HG03060 (cell line): Measurements from ENCODE around the gene ATG3.
"Not testable (repeated sequence)": the region's sequence is repeated elsewhere in the genome, so short reads cannot be mapped to it uniquely, and the experiment has no call there.

Experiments used
- ATAC-seq: cut with Tn5 transposase; IDR thresholded peaks from one replicate; pipeline ENCODE4 v1.9.1; 2021; ENCODE audit warnings: low read depth, moderate number of reproducible peaks; ENCODE audit not compliant: unreplicated experiment

Gene ATG3

DNA sequence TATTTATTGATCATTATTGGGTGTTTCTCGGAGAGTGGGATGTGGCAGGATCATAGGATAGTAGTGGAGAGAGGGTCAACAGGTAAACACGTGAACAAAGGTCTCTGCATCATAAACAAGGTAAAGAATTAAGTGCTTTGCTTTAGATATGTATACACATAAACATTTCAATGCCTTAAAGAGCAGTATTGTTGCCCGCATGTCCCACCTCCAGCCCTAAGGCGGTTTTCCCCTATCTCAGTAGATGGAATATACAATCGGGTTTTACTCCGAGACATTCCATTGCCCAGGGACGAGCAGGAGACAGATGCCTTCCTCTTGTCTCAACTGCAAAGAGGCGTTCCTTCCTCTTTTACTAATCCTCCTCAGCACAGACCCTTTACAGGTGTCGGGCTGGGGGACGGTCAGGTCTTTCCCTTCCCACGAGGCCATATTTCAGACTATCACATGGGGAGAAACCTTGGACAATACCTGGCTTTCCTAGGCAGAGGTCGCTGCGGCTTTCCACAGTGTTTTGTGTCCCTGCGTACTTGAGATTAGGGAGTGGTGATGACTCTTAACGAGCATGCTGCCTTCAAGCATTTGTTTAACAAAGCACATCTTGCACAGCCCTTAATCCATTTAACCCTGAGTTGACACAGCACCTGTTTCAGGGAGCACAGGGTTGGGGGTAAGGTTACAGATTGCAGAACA, 2.6 kb upstream of the ATG3 start:
- not testable (repeated sequence) for ATAC-seq

DNA sequence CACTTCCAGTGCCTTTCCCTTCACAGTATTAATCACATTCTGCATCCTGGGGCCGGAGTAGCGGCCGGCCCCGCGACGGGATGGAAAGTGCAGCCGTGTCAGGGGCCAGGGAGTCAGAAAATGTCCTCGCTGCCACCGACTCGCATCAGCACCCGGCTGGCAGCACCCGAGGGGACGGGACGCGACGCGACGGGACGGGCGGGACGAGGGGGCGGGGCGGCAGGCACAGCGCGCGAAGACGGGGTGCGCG, 353 bp downstream of the ATG3 start:
- ATAC-seq: peak; percentile 19

DNA sequence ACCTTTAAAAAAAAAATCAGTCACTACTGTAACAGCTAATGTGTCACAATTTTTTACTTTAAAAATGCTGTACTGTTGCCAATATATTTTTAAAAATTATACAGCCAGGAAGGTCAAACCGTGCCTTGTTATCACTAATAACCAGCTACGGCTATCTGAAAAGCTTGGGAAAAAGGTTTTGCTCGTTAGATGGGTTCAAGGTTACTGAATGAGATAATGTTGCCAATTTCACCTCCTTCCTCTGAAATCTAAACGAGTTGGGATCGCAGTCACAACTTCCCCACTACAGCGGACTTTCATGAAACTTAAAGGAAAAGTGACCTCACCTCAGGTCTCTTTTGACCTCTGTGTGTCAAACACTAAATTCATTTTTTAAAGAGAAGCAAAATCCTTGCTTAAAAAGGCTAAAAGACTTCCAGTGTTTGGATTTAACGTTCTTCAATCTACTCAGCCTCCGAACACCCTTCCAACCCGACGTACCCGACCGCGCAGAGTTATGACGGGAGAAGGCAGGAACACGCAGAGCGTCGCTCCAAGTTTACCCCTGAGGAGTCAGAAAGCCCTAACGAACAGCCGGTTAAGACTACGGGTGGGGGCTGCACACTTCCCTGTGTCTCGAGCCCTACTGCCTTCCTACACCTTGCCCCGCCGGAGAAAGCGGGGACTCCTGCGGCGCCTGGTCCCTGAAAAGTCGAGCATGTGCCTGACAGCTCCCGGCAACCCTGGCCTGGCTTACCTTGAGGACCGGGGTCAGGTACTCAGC, 860 bp downstream of the ATG3 start:
- ATAC-seq: no peak

DNA sequence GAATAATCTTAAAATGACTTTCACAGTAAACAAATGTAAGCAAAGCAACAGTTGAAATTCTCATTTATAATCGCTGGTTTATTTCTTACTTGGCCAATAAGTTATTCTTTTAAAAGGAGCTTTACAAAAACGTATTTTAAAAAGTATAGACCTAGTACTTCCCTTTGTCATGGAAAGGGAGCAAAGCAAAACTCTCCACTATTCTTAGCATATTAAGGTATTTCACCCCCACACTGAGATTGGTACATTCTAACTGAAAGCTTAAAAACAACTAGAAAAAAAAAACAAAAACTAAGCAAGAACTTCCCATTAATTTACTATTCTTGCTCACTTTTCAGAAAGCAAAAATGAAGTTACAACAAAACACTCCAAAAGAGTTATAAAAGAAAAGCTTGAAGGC, 1.5 kb downstream of the ATG3 start:
- no peak for ATAC-seq

DNA sequence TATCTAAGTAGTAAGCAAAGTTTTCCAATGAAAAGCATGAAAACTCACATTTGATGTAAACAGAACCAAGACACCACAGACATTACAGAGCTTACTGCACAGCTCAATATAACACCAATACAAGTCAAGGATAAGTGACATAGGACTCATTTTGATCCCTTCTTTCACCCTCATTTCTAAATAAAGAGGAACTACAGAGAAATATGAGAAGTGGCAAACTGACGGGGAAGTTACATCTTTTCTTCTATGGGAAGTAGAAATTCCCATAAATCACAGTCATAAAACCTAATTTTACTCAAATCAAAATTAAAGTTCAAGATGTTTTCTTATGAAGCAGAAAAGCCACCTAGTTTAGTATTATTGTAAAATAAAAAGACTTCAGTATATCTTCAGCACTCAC, 3.8 kb downstream of the ATG3 start:
- ATAC-seq: no peak

DNA sequence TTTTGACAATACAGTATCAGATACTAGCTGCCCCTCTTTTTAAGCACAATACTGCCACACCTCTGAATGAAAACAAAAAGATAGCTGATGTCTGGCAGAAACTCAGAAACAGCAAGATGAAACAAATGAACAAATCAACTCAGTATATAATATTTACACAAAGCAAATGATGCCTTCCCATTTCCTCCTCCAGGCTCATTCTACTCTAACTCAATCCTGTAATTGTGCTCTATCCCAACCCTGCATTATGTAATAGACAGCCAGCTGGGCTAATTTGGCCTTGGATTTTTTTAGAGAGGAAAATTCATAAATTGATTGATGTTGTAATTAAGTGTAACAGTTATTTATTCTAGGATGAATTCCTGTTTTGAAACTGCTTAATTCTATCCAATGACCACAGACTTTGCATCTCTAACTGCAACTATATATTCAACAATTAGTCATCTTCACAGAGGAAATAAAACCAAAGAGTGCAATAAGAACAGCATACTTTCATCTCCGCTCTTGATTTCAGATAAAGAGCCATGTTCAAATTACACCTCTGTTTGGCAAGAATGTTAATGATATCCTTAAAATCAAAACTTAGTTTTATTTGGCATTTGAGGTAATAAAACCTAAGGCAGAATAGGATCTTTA, 6.1 kb downstream of the ATG3 start:
- no peak for ATAC-seq

DNA sequence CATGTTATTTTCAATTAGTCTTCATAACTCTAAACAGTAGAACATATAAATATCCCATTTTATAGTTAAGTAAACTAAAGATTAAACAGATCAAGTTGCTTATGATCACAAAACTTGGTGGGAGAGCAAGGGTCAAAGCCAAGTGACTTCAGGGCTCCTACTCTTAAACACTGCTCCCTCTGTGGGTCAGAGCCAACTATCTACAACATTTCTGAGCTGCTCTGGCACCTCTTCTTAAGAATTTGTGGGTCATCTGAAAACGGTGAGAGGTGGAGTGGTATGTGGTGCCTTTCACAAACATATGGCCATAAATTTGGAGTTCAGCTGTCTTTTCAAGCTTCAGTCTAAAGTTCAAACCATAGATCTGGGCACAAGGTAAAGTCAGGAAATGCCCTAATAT, 10.9 kb downstream of the ATG3 start:
- ATAC-seq: no peak

DNA sequence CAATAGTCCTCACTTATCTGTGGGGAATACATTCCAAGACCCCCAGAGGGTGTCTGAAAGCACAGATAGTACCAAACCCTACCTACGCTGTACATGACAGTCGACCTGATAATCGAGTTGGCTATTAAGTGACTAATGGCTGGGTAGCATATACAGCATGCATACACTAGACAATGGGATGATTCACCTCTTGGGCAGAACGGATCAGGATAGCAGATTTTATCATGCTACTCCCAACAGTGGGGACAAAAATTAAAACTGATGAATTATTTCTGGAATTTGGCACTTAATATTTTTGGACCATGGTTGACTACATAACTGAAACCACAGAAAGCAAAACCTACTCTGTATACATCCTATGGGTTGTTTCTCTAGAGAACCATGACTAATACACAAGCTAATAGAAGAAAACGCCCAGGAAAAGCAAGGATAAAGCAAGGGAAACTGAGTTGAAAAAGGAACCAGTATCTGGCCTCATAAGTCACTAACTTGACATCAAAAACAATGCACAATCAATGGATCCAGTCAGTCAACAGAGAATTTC, 15.5 kb downstream of the ATG3 start:
- ATAC-seq: no peak

DNA sequence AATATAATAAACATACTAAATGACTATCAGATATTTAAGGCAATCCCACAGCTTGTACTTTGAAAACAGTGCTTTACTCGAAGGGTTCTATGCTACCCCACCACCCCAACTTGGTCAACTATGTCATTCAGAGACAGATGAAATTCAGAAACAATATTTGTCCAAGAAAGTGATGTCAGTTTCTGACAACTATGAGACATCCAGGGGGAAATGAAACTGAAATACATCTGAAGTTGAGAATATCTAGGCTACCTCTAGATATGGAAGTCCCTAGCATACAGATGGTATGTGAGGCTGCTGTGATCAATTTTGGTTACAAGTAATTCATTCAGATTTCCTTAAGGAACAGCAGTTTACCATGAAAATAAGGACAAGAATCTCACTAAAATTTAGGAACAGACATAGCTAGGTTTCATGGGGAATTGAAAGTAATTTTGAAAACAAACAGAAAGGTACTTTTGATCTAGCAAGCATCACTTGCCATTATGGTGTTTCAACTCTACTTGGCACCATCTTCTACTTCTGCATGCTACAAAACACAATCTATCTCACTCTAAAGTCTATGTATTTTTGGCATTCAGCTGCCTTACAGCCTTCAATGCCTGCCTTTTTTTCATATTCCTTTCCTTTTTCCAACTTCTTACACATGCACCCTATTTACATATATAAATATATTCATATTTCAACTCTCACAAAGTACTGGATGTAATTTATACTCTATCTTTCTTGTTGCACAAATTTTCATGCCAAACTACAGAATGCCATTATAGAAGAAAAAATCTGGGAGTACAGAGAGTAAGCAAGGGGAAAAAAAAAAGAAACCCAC, 21.7 kb downstream of the ATG3 start:
- ATAC-seq: peak; percentile 77

DNA sequence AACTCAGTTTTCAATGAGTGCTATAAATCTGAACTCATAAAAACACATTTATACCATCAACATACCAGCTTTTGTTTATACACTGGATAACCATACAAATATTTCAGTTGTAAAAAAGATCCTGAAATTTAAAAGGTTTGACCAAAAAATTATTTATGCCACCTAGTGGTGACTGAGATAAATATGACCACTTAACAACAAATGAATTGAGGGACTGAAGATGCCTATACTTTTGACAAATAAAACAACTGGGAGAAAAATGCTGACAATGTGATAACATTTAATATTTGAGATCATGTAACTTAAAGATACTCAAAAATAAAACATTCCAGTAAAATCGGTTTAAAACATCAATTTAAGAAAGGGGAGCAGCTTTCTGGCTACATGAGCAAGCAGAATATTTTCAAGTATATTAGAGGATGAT, 30.4 kb downstream of the ATG3 start:
- ATAC-seq: no peak

DNA sequence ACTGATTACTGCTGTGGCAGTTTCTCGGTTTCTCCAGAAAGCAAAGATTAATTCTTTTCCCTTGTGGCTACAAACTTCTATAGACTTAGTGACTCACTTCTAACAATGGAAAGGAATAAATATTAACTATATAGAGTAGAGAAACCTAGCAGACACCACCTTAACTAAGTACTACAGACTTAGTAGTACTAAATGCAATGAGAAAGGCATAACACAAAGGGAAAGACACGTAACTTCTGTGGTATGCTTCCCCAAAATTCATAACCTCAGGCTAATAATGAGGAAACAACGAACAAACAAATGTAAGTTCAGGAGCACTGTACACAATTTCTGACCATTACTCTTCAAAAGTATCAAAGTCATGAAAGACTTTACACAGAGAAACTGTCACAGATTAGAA, 31.2 kb downstream of the ATG3 start:
- ATAC-seq: no peak

DNA sequence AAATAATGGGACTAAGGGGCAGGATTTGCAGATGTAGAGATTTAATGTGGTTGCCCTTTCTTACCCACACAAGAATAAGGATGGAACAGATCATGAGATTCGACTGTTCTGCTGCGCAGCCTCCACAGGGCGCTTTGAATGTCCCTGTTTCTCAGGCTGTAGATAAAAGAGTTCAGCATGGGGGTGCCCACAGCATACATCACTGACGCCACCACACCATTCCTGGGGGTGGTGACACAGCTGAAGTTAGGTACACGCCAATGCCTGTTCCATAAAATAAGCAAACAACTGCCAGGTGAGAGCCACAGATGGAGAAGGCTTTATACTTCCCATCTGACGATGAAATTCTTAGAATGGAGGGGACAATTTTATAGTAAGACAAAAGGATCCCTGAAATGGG, 37.6 kb downstream of the ATG3 start:
- ATAC-seq: not testable (repeated sequence)

DNA sequence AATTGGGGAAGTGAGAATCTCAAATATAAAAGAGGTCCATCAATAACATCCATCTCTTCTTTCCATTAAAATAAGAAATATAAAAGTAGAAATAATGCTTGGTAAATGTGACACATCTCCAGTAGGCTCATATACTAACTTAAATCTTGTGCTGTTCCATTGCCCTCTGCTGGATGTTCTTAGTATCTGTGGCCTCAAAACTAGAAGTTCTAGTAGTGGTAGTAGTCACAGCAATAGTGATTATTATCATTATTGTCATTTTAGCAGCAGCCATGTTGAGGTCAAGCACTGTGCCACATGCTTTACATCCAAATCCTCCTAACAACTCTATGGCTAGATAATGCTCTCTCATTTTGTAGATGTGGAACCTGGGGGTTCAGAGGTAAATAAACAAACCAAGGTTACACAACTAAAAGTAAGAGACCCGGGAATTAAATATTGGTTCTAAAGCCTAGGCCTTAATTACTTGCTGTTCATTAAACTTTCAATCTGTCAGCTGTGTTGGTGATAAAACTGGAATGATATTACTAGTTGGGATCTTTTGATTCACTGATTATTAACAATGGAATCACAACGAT, 42.2 kb downstream of the ATG3 start:
- ATAC-seq: peak; percentile 36

DNA sequence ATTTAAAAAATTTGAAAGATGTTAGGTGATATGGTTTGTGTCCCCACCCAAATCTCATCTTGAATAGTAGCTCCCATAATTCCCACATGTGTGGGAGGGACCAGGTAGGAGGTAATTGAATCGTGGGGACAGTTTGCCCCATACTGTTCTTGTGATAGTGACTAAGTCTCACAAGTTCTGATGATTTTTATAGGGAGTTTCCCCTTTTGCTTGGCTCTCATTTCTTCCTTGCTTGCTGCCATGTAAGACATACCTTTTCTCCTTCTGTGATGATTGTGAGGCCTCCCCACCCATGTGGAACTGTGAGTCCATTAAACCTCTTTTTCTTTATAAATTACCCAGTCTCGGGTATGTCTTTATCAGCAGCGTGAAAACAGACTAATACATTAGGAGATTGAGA, 42.8 kb downstream of the ATG3 start:
- ATAC-seq: not testable (repeated sequence)

DNA sequence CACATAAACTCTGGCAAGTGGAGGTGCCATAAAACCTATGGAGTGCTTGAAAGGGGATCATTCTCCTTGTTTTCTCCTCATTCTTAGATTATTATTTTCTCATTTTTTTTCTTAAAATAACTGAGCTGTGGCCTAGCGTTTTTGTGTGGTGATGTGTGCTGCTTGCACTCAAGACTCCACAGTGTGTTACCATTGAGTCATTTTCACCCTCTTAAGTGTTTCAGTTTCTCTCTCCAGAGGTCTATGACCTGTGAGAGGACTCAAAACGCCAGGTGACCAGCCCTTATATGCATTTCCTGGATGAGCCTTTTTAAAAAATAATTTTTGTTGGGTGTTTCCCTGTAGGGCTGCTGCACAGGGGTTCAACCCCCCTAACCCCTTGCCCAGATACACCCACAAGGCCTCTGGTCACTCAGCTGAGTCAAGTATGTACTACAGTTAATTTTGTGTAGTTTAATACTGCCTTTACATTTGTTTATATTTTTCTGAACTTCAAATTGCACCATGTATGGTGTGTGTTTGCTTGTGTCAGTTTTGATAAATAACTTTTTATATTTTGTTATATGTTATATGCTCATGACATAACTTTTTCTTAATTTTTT, 47.1 kb downstream of the ATG3 start:
- peak; percentile 98 for ATAC-seq

DNA sequence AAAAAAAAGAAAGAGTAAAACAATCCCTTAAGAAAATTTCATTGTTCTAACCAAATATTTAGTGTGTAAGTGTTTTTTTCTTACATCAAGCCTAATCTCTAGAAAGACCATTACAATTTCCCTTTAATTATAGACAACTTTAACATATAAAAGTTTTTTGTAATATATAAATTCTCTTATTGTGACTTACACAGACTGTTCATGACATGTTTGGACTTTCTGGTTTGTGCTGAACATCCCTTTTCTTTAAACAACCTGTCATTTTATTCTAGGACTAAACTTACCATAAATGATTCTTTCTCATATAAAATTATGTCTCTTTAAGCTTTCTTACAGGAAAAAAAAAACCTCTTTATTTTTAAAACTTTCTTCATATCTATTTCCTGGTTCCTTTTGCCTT, 49.4 kb downstream of the ATG3 start:
- no peak for ATAC-seq

DNA sequence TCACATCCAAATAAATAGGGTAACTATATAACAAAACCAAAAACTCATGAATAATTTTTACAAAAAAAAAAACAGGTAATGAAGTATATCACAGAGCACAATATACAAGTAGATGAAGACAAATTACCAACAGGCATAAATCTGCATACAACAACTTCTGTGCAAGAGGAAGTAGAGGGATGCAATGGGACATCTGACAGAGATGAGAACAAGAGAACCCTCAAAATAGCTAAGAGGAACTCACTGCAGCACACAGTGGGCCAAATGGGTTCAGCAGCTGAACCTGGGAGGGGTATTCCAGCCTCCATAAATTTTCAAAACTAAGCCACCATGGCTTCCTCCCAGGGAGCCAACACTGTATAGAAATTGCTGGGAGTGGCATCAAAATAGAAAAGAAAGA, 52.9 kb downstream of the ATG3 start:
- no peak for ATAC-seq

DNA sequence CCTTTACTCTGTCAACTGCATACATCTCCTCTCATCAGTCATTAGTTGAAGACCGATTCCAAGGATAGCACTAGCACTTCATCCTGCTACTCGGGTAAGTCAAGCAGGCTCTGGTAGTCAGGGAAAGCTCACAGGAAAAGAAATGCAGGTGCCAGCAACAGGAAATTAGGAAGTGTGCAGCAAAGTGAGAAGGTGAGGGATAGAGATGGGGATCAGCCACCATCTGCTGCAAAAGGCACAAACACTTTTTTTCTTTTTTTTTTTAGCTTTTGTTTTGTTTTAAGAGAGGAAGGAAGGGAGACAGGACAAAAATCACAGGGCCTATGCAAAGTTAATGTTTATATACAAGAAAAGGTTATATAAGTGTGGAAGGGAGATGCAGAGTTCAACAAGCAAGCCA, 53.5 kb downstream of the ATG3 start:
- ATAC-seq: no peak

DNA sequence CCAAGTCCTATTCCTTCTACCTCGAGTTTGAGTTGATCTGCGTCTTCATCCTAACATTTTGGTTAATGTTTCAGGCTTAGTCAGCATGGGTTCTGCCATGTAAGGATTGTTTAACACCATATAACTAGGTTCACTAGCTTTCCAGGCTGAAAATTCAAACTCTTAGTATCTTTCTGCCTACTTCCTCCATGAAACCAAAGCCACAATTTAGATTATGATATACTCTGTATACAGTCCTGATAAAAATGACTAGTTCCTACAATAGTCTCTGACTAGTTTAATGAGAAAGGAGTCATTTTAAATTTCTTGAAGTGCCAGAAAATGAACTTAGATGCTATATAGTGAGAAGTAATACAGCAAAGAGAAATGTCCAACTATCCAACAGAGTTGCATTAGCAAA, 55.9 kb downstream of the ATG3 start:
- ATAC-seq: no peak

DNA sequence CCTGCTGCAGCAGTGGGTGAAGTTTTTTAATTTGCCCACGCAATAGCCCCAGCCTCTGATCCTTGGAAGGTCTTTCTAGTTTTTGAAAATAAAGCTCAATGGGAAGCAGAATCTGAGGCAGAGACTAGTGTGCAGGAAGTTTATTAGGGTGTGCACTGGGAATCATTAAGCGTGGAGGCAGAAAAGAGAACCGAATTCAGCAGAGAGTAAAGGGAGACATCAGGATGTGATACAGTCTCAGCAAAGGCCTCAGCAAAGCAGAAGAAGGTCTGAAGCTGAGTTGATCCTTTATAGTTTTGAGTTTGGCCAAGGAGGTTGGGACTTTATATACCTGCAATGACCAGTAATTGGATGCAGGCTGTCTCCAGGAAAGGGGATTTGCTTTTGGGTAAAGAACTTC, 57.6 kb downstream of the ATG3 start:
- no peak for ATAC-seq
